NCI-H82 (cell line): Measurements from ENCODE around the gene PPIE.
A peak's percentile ranks its signal among the peaks of the same experiment; 100 is the strongest.
"Not testable (repeated sequence)": the region's sequence is repeated elsewhere in the genome, so short reads cannot be mapped to it uniquely, and the experiment has no call there.

Source experiments
- DNase-seq: peaks from one replicate; lab custom pipeline; 2025; lab: John Stamatoyannopoulos, UW

Gene PPIE

GRCh38 chr1:39777896-39778295 lies 39.2 kb downstream of the PPIE start:
- DNase-seq = not testable (repeated sequence)

- DNase-seq = not testable (repeated sequence)
Measured at GRCh38 chr1:39778463-39779099, 39.9 kb downstream of the PPIE start.

- no peak for DNase-seq
Measured at GRCh38 chr1:39779137-39779536, 40.5 kb downstream of the PPIE start.

- no peak for DNase-seq
Measured at GRCh38 chr1:39779821-39780220, 41.1 kb downstream of the PPIE start.

GRCh38 chr1:39781349-39781715 lies 42.6 kb downstream of the PPIE start:
- DNase-seq = no peak

GRCh38 chr1:39782103-39782502 lies 43.4 kb downstream of the PPIE start:
- DNase-seq = no peak

GRCh38 chr1:39782685-39783084 lies 44.0 kb downstream of the PPIE start:
- DNase-seq = not testable (repeated sequence)

- DNase-seq = not testable (repeated sequence)
Measured at GRCh38 chr1:39786303-39787107, 47.8 kb downstream of the PPIE start.

GRCh38 chr1:39787108-39787375 lies 48.4 kb downstream of the PPIE start:
- not testable (repeated sequence) for DNase-seq

GRCh38 chr1:39787468-39787867 lies 48.8 kb downstream of the PPIE start:
- DNase-seq = no peak

GRCh38 chr1:39787964-39788363 lies 49.3 kb downstream of the PPIE start:
- DNase-seq = not testable (repeated sequence)

GRCh38 chr1:39788426-39788757 lies 49.7 kb downstream of the PPIE start:
- DNase-seq = peak; percentile 59

- DNase-seq = peak; percentile 79
Measured at GRCh38 chr1:39788758-39789570, 50.3 kb downstream of the PPIE start, which contains the start of gene BMP8B. BMP8B (minus strand) TSS chr1:39788865; CDS start chr1:39788485, 380 bp downstream.

- DNase-seq = no peak
Measured at GRCh38 chr1:39789571-39790110, 51.0 kb downstream of the PPIE start.

GRCh38 chr1:39791838-39792237 lies 53.2 kb downstream of the PPIE start:
- DNase-seq = no peak

- DNase-seq = no peak
Measured at GRCh38 chr1:39795651-39796050, 57.0 kb downstream of the PPIE start.

GRCh38 chr1:39798859-39799769 lies 60.4 kb downstream of the PPIE start:
- DNase-seq = peak; percentile 25

GRCh38 chr1:39799770-39800470 lies 61.2 kb downstream of the PPIE start:
- DNase-seq = peak; percentile 70

GRCh38 chr1:39800471-39800835 lies 61.8 kb downstream of the PPIE start:
- DNase-seq = no peak

GRCh38 chr1:39802496-39803260 lies 64.0 kb downstream of the PPIE start:
- no peak for DNase-seq
